Spleen (tissue), 11 donors: Measurements from ENCODE around the gene SPATA6. TPM values are rescaled to one million over a fixed set of nuclear protein-coding genes. Genes with fewer than 3 reads are reported as not detected.

Source experiments
- DNase-seq: peaks from one replicate; pipeline ENCODE4 v3.0.0-alpha.2; 2020
- H3K27ac ChIP-seq, 8 donors: fragments of 200-600 bp; sonication (generic) in 7 of 8; 1 replicate in 4 of 8; 2 replicates in 4 of 8; pipeline versions ENCODE4 v1.5.0 to v1.8.0; 2016 to 2021; ENCODE audit warnings: inconsistent platforms in 4 of 8, mild to moderate bottlenecking in 4 of 8, moderate library complexity in 1 of 8
- H3K27me3 ChIP-seq, 7 donors: fragments of 200-600 bp; sonication (generic) in 6 of 7; replicated peaks in 1 of 7; 1 replicate in 4 of 7; 2 replicates in 3 of 7; pipeline versions ENCODE4 v1.5.0 to v1.8.0; 2016 to 2021; ENCODE audit warnings: inconsistent platforms in 3 of 7, mild to moderate bottlenecking in 1 of 7
- H3K36me3 ChIP-seq, 6 donors: fragments of 200-600 bp; sonication (generic) in 5 of 6; 1 replicate in 4 of 6; 2 replicates in 2 of 6; pipeline versions ENCODE4 v1.5.0 to v1.8.0; 2016 to 2021; ENCODE audit warnings: inconsistent platforms in 2 of 6
- H3K4me1 ChIP-seq, 6 donors: fragments of 200-600 bp; sonication (generic) in 5 of 6; 1 replicate in 3 of 6; 2 replicates in 3 of 6; pipeline versions ENCODE4 v1.5.0 to v1.8.0; 2016 to 2021; ENCODE audit warnings: inconsistent platforms in 3 of 6
- H3K4me3 ChIP-seq, 8 donors: fragments of 200-600 bp; sonication (generic) in 7 of 8; 1 replicate in 4 of 8; 2 replicates in 4 of 8; pipeline versions ENCODE4 v1.5.0 to v1.8.0; 2016 to 2021; ENCODE audit warnings: inconsistent platforms in 4 of 8, mild to moderate bottlenecking in 4 of 8, moderate library complexity in 2 of 8
- H3K9me3 ChIP-seq, 8 donors: fragments of 200-600 bp; sonication (generic) in 7 of 8; 1 replicate in 4 of 8; 2 replicates in 4 of 8; pipeline versions ENCODE4 v1.5.0 to v1.8.0; 2016 to 2021; ENCODE audit warnings: inconsistent platforms in 4 of 8
- CTCF ChIP-seq, 11 experiments: fragments of 200-600 bp in 7 of 11; fragments of 450-650 bp in 4 of 11; sonication (generic) in 4 of 11; IDR thresholded peaks in 8 of 11; conservative IDR thresholded peaks in 3 of 11; 1 replicate in 7 of 11; 2 replicates in 4 of 11; pipeline versions ENCODE4 v1.4.0 to v1.8.0; 2016 to 2021; ENCODE audit warnings: antibody characterized with exemption in 11 of 11, inconsistent platforms in 4 of 11, mild to moderate bottlenecking in 1 of 11
- POLR2A ChIP-seq, 3 donors: fragments of 450-650 bp; IDR thresholded peaks; one replicate each; pipeline ENCODE4 v1.5.1; 2017; ENCODE audit warnings: antibody characterized with exemption in 3 of 3, mild to moderate bottlenecking in 1 of 3
- POLR2AphosphoS5 ChIP-seq, 3 donors: sonication (generic); formaldehyde crosslinking; IDR thresholded peaks; one replicate each; pipeline ENCODE4 v1.5.1; 2017; ENCODE audit warnings: antibody characterized with exemption in 3 of 3
- WGBS, 5 donors: extraction: QIAGEN DNeasy Blood & Tissue Kit in 3 of 5; methylation state at CpG; one replicate each; pipeline versions ENCODE4 v1.1.5 to v1.1.7; 2013 to 2018; 5-methylcytosine and 5-hydroxymethylcytosine counted together
- intact Hi-C: fragments of 100-400 bp; cut with DNase I; formaldehyde crosslinking; loops from one replicate; pipeline ENCODE4 v1.15.0; 2023; ENCODE audit warnings: low total_unique reads
- polyA plus RNA-seq, 3 donors: library from polyadenylated mRNA; stranded (reverse); fragments of 200-250 nt; gene quantifications; one replicate each; pipeline ENCODE4 v1.2.1, GENCODE V29; 2013
- total RNA-seq, 7 donors: library from RNA; depleted of rRNA in 3 of 7; stranded (reverse); fragments of >200 nt in 3 of 7; fragmentation: NEBNext Ultra II Directional in 4 of 7; extraction: Animal tissue kit (Norgen Biotek cat#: 25700) in 4 of 7; gene quantifications; one replicate each; pipeline versions ENCODE4 v1.1.0 to v1.2.1, GENCODE V29; 2016 to 2021
- donor health status: healthy with polysubstance abuse.
- donor health status: DM: no; HTN: no; CAD: no; lungs with moderate emphysema.
- donor health status: DM: no; HTN: no; CAD: no.
- donor health status: Bipolar disorder and iron deficiency.
- donor health status: healthy.
- donor health status: DM: no; HTN: no; CAD: no.
- donor health status: DM: yes; HTN: yes; CAD: no.

The SPATA6 gene
- total and polyA plus RNA-seq, 10 donors: 2.2 to 34.9 (median 15.9) TPM

GRCh38 chr1:48254254-48254653, 217.8 kb downstream of the SPATA6 start:
- no peak for DNase-seq
- TF ChIP-seq CTCF (IDR thresholded peaks at IDR 0.05 in 8 of 11, conservative IDR thresholded peaks at IDR 0.05 in 3 of 11) (no peak), POLR2AphosphoS5 (IDR thresholded peaks at IDR 0.05) (no peak), POLR2A (IDR thresholded peaks at IDR 0.05) (no peak)
- Histone ChIP-seq H3K4me1 (peaks cover 0 to 15% (median 4%) of the 10 kb centered on the region in 6 donors), H3K27me3 (no peaks in the 10 kb centered on the region), H3K9me3 (no peaks in the 10 kb centered on the region), H3K36me3 (no peaks in the 10 kb centered on the region), H3K27ac (no peak overlapping the region), H3K4me3 (no peak overlapping the region)
- intact Hi-C loops: no loop called here
- 73 to 95% (median 85%) methylated on average over 1 of the region's 1 CpG for WGBS, 5 donors

GRCh38 chr1:48251821-48252220, 220.2 kb downstream of the SPATA6 start:
- H3K27me3 ChIP-seq: no peaks in the 10 kb centered on the region
- 80 to 91% (median 86%) methylated on average over 3 of the region's 3 CpGs for WGBS, 5 donors
- H3K36me3 ChIP-seq: no peaks in the 10 kb centered on the region
- H3K9me3 ChIP-seq: no peaks in the 10 kb centered on the region
- intact Hi-C loops: no loop called here
- no peak for DNase-seq
- peaks cover 0 to 23% (median 8%) of the 10 kb centered on the region in 6 donors for H3K4me1 ChIP-seq
- no peak overlapping the region for H3K27ac ChIP-seq
- no peak overlapping the region for H3K4me3 ChIP-seq
- no peak for TF ChIP-seq POLR2AphosphoS5 (IDR thresholded peaks at IDR 0.05)
- no peak for TF ChIP-seq CTCF (IDR thresholded peaks at IDR 0.05 in 8 of 11, conservative IDR thresholded peaks at IDR 0.05 in 3 of 11)
- TF ChIP-seq POLR2A (IDR thresholded peaks at IDR 0.05): no peak

- TF ChIP-seq CTCF (IDR thresholded peaks at IDR 0.05 in 8 of 11, conservative IDR thresholded peaks at IDR 0.05 in 3 of 11) (no peak), POLR2A (IDR thresholded peaks at IDR 0.05) (no peak), POLR2AphosphoS5 (IDR thresholded peaks at IDR 0.05) (no peak)
- H3K36me3 ChIP-seq: no peaks in the 10 kb centered on the region
These were observed 220.7 kb downstream of the SPATA6 start for GRCh38 chr1:48251323-48251722.

GRCh38 chr1:48250572-48250971, 221.4 kb downstream of the SPATA6 start:
- TF ChIP-seq CTCF (IDR thresholded peaks at IDR 0.05 in 8 of 11, conservative IDR thresholded peaks at IDR 0.05 in 3 of 11): no peak
- no peak for TF ChIP-seq POLR2A (IDR thresholded peaks at IDR 0.05)
- no peak for TF ChIP-seq POLR2AphosphoS5 (IDR thresholded peaks at IDR 0.05)
- no peak overlapping the region for H3K4me3 ChIP-seq
- no peaks in the 10 kb centered on the region for H3K36me3 ChIP-seq
- no peaks in the 10 kb centered on the region for H3K9me3 ChIP-seq
- H3K4me1 ChIP-seq: peaks cover 0 to 36% (median 21%) of the 10 kb centered on the region in 6 donors
- intact Hi-C loops: no loop called here
- no peaks in the 10 kb centered on the region for H3K27me3 ChIP-seq
- DNase-seq: no peak
- 60 to 73% (median 66%) methylated on average over 3 of the region's 3 CpGs for WGBS, 5 donors
- H3K27ac ChIP-seq: no peak overlapping the region

More at GRCh38 chr1:48251323-48251722, 220.7 kb downstream of the SPATA6 start:
- Histone ChIP-seq H3K4me3 (no peak overlapping the region), H3K4me1 (peaks cover 0 to 28% (median 13%) of the 10 kb centered on the region in 6 donors), H3K27ac (no peak overlapping the region), H3K9me3 (no peaks in the 10 kb centered on the region), H3K27me3 (no peaks in the 10 kb centered on the region)
- no peak for DNase-seq
- 52 to 87% (median 81%) methylated on average over 2 of the region's 2 CpGs for WGBS, 5 donors
- intact Hi-C loops: no loop called here
